GM19463 (cell line): ENCODE measurements around the gene ADIPOR2.
"Not testable (repeated sequence)": the region's sequence is repeated elsewhere in the genome, so short reads cannot be mapped to it uniquely, and the experiment has no call there.

ENCODE experiments used
- ATAC-seq: cut with Tn5 transposase; IDR thresholded peaks from one replicate; pipeline ENCODE4 v1.9.1; 2021; ENCODE audit warnings: mild to moderate bottlenecking, moderate library complexity; ENCODE audit not compliant: unreplicated experiment

ADIPOR2 gene

GRCh38 chr12:1810201-1810930, 119.5 kb downstream of the ADIPOR2 start:
- ATAC-seq, result no peak

DNA sequence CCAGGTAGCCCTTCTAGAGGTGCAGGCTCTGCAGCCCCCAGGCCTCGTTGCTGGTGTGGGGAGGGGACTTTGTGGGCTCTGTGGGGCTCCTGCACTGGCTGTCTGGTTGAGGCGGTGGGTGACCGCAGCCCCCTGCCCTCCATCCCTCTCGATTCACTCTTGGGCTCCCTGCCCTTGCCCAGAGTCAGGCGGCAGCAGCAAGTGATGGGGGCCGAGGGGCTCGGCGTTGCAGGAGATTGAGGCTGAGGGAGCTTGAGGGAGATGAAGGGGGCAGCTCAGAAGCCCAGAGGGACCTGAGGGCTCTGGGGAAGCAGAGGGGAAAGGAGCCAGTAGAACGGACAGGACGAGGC, 120.0 kb downstream of the ADIPOR2 start:
- ATAC-seq, result no peak

GRCh38 chr12:1811281-1811947, 120.5 kb downstream of the ADIPOR2 start:
- ATAC-seq, result no peak

DNA sequence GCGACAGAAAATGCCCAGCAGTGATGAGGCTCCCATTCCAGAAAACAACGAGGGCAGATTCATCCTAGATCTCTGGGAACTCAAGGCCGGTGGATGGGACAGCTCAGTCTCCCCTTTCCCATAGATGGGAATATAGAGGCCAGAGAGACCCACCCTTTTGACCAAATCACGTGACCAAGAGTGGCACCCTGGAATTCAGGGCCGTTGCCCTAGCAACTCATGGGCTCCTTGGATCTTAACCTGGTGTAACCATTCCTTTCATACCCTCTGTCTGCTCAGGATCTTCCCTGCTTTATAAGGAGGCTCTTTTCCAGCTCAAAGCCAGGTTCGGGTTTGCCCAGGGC, 121.0 kb downstream of the ADIPOR2 start:
- no peak for ATAC-seq

DNA sequence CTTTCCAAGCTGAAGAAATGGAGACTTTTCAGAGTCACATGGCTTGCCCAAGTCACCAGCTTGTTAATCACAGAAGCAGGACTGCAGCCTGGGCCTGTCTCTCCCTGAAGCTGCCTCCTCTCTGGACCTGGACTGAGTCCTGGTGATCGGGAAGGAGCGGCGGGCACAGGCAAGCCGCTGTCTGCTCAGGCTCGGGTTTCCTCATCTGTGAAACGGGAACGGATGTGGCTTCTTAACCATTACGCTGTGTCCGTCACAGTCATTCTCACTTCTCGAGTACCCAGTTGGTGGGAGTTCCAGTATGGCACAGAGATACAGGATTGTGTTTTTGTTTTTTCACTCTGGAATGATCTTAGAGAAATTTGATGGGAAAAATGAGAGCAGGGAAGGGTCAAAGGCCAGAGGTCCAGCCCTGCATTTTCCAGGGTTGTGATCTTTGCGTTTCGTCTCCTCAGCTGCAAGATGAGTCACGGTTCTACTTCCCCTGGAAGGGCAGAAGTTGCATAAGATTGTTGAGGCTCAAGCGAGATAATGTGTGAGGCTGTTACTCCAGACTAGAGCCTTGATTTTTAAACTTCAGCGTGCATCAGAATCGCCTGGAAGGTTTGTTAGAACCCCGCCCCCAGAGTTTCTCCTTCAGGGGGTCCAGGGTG, 121.9 kb downstream of the ADIPOR2 start:
- ATAC-seq, result no peak

DNA sequence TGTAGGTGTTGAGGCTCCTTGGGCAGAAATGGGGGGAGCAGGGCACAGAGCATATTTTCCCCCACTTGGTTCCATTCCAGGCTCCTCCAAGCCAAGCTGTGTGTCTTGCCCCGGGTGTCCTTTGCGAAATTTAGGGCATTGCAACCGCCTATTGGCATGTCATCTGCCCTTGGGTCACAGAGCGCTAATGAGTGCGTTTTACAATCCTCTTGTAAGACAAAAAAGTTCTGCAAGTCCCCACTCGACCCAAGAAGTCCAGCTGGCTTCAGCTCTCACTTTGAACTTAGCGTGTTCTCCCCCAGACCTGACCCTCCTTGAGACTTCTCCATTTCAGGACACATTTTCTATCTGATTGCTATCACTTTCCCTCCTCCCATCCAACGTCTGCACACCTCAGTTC, 123.4 kb downstream of the ADIPOR2 start:
- ATAC-seq, result no peak

DNA sequence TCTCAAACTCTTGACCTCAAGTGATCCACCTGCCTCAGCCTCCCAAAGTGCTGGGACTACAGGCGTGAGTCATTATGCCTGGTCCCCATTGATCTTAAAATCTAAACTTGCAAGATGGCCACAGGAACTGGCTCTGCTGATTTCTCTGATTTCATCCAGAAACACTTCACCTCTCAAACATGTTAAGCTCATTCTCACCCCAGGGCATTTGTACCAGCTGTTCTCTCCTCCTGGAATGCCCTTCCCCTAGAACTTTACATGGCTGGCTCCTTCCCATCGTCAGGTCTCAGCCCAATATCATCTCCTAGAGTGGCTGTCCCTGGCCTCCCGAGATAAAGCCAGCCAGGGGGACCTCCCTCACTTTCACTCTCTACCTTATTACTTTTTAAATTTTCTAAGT, 124.2 kb downstream of the ADIPOR2 start:
- no peak for ATAC-seq

- ATAC-seq, result no peak
These were observed 125.2 kb downstream of the ADIPOR2 start for GRCh38 chr12:1815814-1816729.

DNA sequence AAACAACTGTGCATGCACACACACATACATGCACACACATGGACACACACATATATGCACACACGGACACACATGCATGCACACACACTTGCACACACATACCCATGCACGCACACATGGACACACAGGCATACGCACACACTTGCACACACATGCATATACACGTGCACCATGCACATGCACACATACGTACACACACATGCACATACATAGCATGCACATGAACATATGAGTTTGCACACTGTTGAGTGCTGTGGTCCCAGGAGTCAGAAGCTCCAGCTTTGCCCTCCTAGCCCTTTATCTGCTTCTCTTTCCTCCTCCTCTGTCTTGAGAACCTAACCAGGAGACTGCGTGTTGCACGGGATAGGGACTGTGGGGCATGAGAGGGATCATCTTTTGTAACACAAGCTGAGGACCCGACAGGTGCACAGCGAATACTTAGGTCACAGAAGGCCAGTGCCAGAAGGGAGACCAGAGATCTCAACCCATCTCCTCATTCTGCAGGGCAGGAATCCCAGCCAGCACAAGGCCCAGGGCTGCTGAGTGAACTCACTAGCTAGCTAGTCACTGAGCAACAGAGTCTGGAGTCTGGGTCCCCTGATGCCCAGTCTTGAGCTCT, 126.0 kb downstream of the ADIPOR2 start:
- ATAC-seq, result no peak

DNA sequence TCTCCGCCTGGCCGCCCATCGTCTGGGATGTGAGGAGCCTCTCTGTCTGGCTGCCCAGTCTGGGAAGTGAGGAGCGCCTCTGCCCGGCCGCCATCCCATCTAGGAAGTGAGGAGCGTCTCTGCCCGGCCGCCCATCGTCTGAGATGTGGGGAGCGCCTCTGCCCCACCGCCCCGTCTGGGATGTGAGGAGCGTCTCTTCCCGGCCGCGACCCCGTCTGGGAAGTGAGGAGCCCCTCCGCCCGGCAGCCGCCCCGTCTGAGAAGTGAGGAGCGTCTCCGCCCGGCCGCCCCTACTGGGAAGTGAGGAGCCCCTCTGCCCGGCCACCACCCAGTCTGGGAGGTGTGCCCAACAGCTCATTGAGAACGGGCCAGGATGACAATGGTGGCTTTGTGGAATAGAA, 127.1 kb downstream of the ADIPOR2 start:
- not testable (repeated sequence) for ATAC-seq

GRCh38 chr12:1819050-1819449, 128.2 kb downstream of the ADIPOR2 start:
- no peak for ATAC-seq

DNA sequence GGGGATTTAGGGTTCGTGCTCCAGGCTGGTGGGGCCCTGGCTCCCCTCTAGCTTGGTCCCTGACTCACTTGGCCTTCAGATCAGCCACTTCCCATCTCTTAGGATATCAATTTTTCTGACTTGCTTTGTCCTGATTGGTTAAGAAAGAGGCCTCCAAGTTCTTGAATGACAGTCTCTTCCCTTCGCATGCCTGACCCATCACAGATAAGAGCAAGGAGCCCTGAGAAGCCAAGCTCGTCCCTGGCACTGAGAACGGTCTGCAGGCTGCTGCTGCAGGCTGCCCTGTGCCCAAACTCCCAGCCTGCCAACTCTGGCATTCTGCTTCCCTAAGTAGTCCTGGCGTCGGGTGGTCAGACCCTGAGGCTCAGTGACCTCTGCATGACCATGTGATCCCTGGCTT, 128.7 kb downstream of the ADIPOR2 start:
- no peak for ATAC-seq

DNA sequence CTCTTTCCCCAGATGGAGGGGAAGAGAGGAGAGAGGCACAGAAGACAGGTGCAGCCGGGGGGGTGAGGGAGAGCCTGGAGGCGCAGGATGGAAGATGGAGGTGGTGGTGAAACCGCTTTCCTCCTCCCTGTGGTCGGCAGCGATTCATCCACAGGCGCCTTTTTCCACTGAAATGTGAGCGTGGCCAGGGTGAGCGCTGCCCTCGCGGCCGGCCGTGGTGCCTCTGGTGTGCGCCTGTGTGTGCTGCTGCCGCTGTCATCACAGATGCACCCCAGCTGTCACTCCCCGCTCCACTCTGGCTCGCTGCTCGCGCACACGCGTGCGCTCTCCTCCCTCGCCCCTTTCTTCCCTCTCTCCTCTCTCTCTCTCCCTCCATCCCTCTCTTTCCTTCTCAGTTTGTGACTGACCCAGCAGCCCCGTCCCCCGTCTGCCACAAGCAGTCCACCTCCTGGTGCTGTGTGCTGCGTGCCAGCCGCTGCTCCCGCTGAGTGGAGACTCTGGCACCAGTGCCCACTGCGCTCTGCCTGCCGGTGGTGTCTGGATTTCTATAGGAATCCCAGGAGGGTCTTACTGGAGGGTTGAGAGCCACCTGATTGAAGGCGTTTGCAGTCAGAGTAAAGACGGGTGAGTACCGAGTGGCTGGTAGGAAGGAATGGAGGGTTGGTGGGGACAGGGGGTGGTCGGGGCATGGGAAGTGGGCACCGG, 129.5 kb downstream of the ADIPOR2 start, which contains the start of gene LRTM2:
Gene LRTM2, plus strand, starts transcription at position 375 of the 705 bp plus-strand sequence. CDS start 7,584 bp downstream, outside the sequence.
- no peak for ATAC-seq

DNA sequence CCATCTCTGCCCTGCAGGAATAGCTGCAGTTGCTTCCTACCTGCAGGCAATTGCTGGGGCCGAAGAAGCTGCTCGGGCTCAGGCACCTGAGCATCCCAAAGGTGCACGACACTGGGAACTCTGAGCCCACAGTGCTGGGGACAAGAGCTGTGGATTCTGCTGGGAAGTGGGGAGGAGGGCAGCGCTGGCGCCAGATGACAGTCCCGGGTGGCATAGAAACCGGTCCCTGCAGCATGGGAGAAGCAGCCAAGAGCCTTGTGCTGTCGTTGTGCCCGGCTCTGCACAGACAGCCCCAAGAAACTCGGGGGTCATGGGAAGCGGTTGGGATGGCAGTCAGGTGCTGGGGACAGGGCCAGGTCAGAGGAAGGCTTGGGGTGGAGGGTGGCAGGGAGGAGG, 130.0 kb downstream of the ADIPOR2 start:
- ATAC-seq, result no peak

DNA sequence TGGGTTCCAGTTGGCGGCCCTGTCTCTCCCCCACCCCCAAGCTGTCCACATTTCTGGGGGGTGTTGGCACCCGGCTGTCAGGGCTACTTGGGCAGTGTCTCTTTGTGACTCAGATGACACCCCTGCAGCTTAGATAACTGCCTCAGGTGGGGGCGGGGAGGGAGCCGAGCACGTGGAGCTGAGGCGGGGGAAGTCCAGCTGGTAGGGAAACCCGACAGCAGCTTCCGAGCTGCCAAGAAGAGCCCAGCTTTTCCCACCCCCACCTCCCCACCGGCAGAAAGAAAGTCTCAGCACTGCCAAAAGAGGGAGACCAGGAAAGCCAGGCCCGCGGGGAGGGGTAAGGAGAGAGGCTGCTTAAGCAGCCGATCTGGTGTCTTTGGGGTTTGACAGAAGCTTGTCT, 130.9 kb downstream of the ADIPOR2 start:
- ATAC-seq, result no peak

- ATAC-seq, result no peak
These were observed 131.8 kb downstream of the ADIPOR2 start for GRCh38 chr12:1822699-1823098.

- ATAC-seq, result no peak
These were observed 132.4 kb downstream of the ADIPOR2 start for GRCh38 chr12:1823237-1823636.

DNA sequence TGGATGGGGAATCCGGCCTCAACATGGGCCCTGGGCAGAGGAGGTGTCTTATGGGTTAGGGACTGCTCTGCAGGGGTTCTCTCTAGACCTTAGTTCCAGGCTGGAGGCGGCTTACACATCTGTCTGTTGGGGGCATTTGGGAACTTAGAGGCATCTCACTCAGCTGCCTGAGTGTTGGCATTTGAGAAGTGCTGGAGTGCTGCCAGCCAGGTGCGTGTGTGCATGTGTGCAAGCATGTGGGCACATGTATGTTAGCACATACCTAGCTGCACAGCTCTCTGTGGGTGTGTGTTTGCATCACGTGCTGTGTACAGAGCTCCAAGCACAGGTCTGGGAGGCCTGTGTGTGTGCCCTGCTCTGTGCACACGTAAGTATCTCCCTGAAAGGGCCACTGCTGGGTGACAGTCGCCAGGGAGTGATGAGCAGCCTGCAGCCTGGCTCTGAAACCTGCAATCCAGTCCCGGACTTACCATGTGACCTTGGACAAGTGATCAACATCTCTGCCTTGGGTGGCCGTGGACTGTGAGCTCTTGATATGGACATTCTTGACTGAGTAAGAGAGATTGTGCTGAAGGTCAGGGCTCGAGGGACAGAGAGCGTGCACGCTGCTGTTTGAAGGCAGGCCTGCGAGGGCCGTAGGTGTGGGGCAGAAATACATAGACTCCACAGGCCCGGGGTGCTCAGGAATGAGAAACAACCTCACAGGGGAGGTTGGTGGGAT, 134.7 kb downstream of the ADIPOR2 start:
- no peak for ATAC-seq

DNA sequence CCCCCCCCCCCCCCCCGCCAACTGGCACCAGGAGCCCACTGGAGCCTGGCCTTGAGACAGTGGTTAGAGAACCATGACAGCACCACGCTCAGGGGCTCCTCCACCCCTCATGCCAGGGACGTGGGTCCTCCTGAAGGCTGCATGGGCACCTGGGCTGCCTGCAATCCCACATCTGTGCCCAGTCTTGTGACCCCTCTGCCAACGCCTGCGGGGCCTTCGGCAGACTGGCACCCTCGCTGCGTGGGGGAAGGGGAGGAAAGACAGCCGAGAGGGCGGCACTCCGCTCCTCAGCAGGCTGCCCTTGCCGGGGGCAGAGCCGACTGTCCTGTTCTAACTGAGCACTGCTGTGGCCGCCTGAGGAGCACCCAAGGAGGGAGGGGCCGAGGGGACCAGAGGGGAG, 135.5 kb downstream of the ADIPOR2 start:
- ATAC-seq, result no peak
